Tibial artery (tissue), 4 donors: ENCODE measurements around the gene DDC.

Experiments used
- DNase-seq, 2 donors: peaks; one replicate each; pipeline ENCODE4 v3.0.0-alpha.2; 2019
- H3K27ac ChIP-seq, 2 donors: fragments of 200-600 bp; sonication (generic) in 1 of 2; 1 replicate in 1 of 2; 2 replicates in 1 of 2; pipeline ENCODE4 v1.5.1; 2018 to 2019; ENCODE audit warnings: mild to moderate bottlenecking in 1 of 2
- H3K27me3 ChIP-seq, 2 donors: fragments of 200-600 bp; sonication (generic) in 1 of 2; one replicate each; pipeline versions ENCODE4 v1.5.1 to v1.6.0; 2016 to 2019
- H3K36me3 ChIP-seq, 3 donors: fragments of 200-600 bp; sonication (generic) in 2 of 3; one replicate each; pipeline ENCODE4 v1.5.1; 2016 to 2019; ENCODE audit warnings: mild to moderate bottlenecking in 2 of 3
- H3K4me1 ChIP-seq, 4 donors: fragments of 200-600 bp; sonication (generic) in 2 of 4; 1 replicate in 3 of 4; 2 replicates in 1 of 4; pipeline ENCODE4 v1.5.1; 2016 to 2019
- H3K4me3 ChIP-seq, 2 donors: fragments of 200-600 bp; sonication (generic) in 1 of 2; 1 replicate in 1 of 2; 2 replicates in 1 of 2; pipeline ENCODE4 v1.5.1; 2018 to 2019; ENCODE audit warnings: mild to moderate bottlenecking in 2 of 2
- H3K9me3 ChIP-seq, 3 donors: fragments of 200-600 bp; sonication (generic) in 1 of 3; one replicate each; pipeline ENCODE4 v1.5.1; 2016 to 2019
- CTCF ChIP-seq, 2 experiments: fragments of 200-600 bp in 1 of 2; fragments of 450-650 bp in 1 of 2; IDR thresholded peaks; one replicate each; pipeline ENCODE4 v1.5.1; 2017 to 2019; ENCODE audit warnings: antibody characterized with exemption in 2 of 2, mild to moderate bottlenecking in 1 of 2, moderate library complexity in 1 of 2
- intact Hi-C: fragments of 100-400 bp; cut with DNase I; formaldehyde crosslinking; loops from one replicate; pipeline ENCODE4 v1.15.0; 2023; ENCODE audit warnings: low total_unique reads

Gene DDC

GRCh38 chr7:50513166-50513871 is 51.9 kb downstream of the DDC start:
- no peak for TF ChIP-seq CTCF (IDR thresholded peaks at IDR 0.05)
- H3K9me3 ChIP-seq = no peaks in the 10 kb centered on the region
- intact Hi-C loops = no loop called here
- H3K27ac ChIP-seq = no peak overlapping the region
- no peak for DNase-seq
- peaks cover 0 to 14% of the 10 kb centered on the region in 2 donors for H3K27me3 ChIP-seq
- H3K4me1 ChIP-seq = no peaks in the 10 kb centered on the region
- H3K36me3 ChIP-seq = no peaks in the 10 kb centered on the region
- H3K4me3 ChIP-seq = no peak overlapping the region

GRCh38 chr7:50512384-50512783 is 52.8 kb downstream of the DDC start:
- Histone ChIP-seq H3K27me3 (peaks cover 0 to 21% of the 10 kb centered on the region in 2 donors), H3K27ac (no peak overlapping the region), H3K4me1 (no peaks in the 10 kb centered on the region), H3K4me3 (no peak overlapping the region), H3K9me3 (no peaks in the 10 kb centered on the region), H3K36me3 (no peaks in the 10 kb centered on the region)
- no peak for DNase-seq
- no peak for TF ChIP-seq CTCF (IDR thresholded peaks at IDR 0.05)
- intact Hi-C loops = no loop called here

GRCh38 chr7:50509459-50509858 is 55.7 kb downstream of the DDC start:
- Histone ChIP-seq H3K9me3 (no peaks in the 10 kb centered on the region), H3K27me3 (peaks cover 0 to 21% of the 10 kb centered on the region in 2 donors), H3K4me3 (no peak overlapping the region), H3K27ac (no peak overlapping the region), H3K36me3 (no peaks in the 10 kb centered on the region), H3K4me1 (no peaks in the 10 kb centered on the region)
- DNase-seq = no peak
- no peak for TF ChIP-seq CTCF (IDR thresholded peaks at IDR 0.05)
- intact Hi-C loops = no loop called here

GRCh38 chr7:50508471-50508943 is 56.7 kb downstream of the DDC start:
- Histone ChIP-seq H3K27ac (no peak overlapping the region), H3K9me3 (no peaks in the 10 kb centered on the region), H3K4me3 (no peak overlapping the region), H3K27me3 (peaks cover 0 to 21% of the 10 kb centered on the region in 2 donors), H3K4me1 (peaks cover 0 to 2% (median under 1%) of the 10 kb centered on the region in 4 donors), H3K36me3 (no peaks in the 10 kb centered on the region)
- no peak for TF ChIP-seq CTCF (IDR thresholded peaks at IDR 0.05)
- no peak for DNase-seq
- intact Hi-C loops = no loop called here

- intact Hi-C loops = no loop called here
- Histone ChIP-seq H3K4me3 (no peak overlapping the region), H3K36me3 (no peaks in the 10 kb centered on the region), H3K4me1 (peaks cover 0 to 7% (median 5%) of the 10 kb centered on the region in 4 donors), H3K9me3 (no peaks in the 10 kb centered on the region), H3K27me3 (peaks cover 0 to 21% of the 10 kb centered on the region in 2 donors), H3K27ac (no peak overlapping the region)
- TF ChIP-seq CTCF (IDR thresholded peaks at IDR 0.05) = no peak
- DNase-seq = no peak
Observed at GRCh38 chr7:50507898-50508470, 57.2 kb downstream of the DDC start.
